ENCODE data around the gene SYCN.

DNA sequence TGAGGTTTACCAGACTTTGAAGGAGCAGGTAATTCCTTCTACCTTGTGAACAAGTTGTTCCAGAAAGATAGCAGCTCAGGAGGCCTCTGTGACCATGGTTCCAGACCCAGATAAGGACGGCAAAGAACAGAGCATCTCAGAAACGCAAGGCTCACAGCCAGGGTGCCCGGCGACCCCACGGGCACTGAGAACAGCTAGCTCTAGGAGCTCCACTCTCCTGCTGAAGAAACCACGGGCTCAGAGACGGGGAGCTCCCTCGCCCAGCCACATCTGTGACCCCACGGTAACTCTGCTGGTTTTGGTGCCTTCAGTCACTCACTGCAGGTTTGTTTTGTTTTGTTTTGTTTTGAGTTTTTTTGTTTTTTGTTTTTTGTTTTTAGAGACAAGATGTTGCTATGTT, 23.3 kb downstream of the SYCN start:
- no peak for TF ChIP-seq POLR2A (IDR thresholded peaks at IDR 0.05)
- TF ChIP-seq, protein P1, sequence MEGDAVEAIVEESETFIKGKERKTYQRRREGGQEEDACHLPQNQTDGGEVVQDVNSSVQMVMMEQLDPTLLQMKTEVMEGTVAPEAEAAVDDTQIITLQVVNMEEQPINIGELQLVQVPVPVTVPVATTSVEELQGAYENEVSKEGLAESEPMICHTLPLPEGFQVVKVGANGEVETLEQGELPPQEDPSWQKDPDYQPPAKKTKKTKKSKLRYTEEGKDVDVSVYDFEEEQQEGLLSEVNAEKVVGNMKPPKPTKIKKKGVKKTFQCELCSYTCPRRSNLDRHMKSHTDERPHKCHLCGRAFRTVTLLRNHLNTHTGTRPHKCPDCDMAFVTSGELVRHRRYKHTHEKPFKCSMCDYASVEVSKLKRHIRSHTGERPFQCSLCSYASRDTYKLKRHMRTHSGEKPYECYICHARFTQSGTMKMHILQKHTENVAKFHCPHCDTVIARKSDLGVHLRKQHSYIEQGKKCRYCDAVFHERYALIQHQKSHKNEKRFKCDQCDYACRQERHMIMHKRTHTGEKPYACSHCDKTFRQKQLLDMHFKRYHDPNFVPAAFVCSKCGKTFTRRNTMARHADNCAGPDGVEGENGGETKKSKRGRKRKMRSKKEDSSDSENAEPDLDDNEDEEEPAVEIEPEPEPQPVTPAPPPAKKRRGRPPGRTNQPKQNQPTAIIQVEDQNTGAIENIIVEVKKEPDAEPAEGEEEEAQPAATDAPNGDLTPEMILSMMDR (IDR thresholded peaks at IDR 0.05): no peak
